Spinal cord (tissue), 10 donors: ENCODE measurements around the gene GNA12. TPM values are rescaled to one million over a fixed set of nuclear protein-coding genes. Genes with fewer than 3 reads are reported as not detected.
A peak's percentile ranks its signal among the peaks of the same experiment; 100 is the strongest.
"Not testable (repeated sequence)": the region's sequence is repeated elsewhere in the genome, so short reads cannot be mapped to it uniquely, and the experiment has no call there.

Experiments
- DNase-seq, 6 donors: peaks; one replicate each; pipeline versions ENCODE4 v3.0.0 to v3.0.0-alpha.2; 2013 to 2015; ENCODE audit warnings: low spot score in 6 of 6, low read depth in 4 of 6
- H3K27ac ChIP-seq: one replicate; pipeline ENCODE4 v1.5.1; 2013; ENCODE audit warnings: low read depth, low read length, control low read depth
- H3K27me3 ChIP-seq: one replicate; pipeline ENCODE4 v1.6.1; 2013; ENCODE audit warnings: low read length; ENCODE audit not compliant: control insufficient read depth, insufficient read depth
- H3K36me3 ChIP-seq: one replicate; pipeline ENCODE4 v1.6.1; 2013; ENCODE audit warnings: low read length; ENCODE audit not compliant: control insufficient read depth, insufficient read depth
- H3K4me1 ChIP-seq: one replicate; pipeline ENCODE4 v1.6.1; 2013; ENCODE audit warnings: low read length; ENCODE audit not compliant: control insufficient read depth, insufficient read depth
- H3K4me3 ChIP-seq: one replicate; pipeline ENCODE4 v1.5.1; 2013; ENCODE audit warnings: low read depth, low read length, control low read depth
- H3K9me3 ChIP-seq: one replicate; pipeline ENCODE4 v1.6.1; 2013; ENCODE audit warnings: low read length; ENCODE audit not compliant: control insufficient read depth, insufficient read depth
- WGBS: methylation state at CpG from one replicate; pipeline ENCODE4 v1.1.5; 2013; ENCODE audit warnings: missing lambda C conversion rate; ENCODE audit not compliant: insufficient coverage; 5-methylcytosine and 5-hydroxymethylcytosine counted together
- polyA plus RNA-seq, 2 donors: library from polyadenylated mRNA; unstranded; fragments of 120-200 nt; gene quantifications; one replicate each; pipeline ENCODE4 v1.2.1, GENCODE V29; 2013; ENCODE audit not compliant: insufficient read length in 2 of 2
- total RNA-seq, 2 donors: library from RNA; depleted of rRNA in 1 of 2; stranded (reverse); fragments of 120-200 nt in 1 of 2; fragments of >200 nt in 1 of 2; gene quantifications; one replicate each; pipeline versions ENCODE4 v1.2.3 to v1.2.4, GENCODE V29; 2013 to 2014
- donor health status: healthy.

The GNA12 gene
- total and polyA plus RNA-seq, 4 donors, result 17.9 to 125 (median 64.9) TPM

DNA sequence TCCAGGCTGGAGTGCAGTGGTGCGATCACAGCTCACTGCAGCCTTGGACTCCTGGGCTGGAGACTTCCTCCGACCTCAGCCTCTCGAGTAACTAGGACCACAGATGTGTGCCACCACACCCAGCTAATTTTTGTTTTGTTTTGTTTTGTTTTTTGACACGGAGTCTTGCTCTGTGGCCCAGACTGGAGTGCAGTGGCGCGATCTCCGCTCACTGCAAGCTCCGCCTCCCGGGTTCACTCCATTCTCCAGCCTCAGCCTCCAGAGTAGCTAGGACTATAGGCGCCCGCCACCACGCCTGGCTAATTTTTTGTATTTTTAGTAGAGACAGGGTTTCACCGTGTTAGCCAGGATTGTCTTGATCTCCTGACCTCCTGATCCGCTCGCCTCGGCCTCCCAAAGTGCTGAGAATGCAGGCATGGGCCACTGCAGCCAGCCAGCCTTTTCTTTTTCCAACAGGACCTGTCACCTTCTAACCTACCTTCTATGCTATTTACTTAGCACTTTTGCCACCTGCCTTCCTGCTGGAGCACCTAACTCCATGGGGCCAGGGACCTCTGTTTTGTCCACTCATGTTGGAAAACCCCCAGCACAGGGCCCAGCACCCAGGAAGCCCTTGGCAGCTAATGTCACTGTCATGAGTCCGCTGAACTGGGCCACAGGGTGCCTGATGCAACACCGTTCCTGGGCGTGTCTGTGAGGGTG is 150.5 kb downstream of the GNA12 start:
- not testable (repeated sequence) for H3K36me3 ChIP-seq, DNase-seq, H3K4me3 ChIP-seq, H3K9me3 ChIP-seq, H3K27ac ChIP-seq
- H3K27me3 ChIP-seq, result peaks cover 12% of the 10 kb centered on the region
- 85% methylated on average over 5 of the region's 19 CpGs for WGBS
- H3K4me1 ChIP-seq, result peaks cover 15% of the 10 kb centered on the region

DNA sequence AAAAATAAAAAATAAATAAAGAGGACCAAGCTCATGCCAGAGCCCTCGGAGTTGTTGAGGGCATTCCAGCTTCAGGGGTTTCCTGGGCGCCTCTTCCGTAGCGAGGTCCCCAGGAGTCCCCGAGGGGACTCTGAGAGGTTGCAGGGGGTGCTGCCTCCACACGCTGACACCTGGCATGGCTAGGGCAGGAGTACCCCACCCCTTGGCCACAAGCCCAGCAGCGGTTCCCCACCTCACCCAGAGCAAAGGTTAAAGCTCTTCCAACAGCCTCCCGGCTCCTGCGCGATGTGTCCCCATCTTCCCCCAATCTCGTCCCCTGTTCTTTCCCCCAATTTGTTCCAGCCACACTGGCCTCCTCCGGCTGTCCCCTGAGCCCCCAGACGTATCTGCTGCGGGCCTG is 151.6 kb downstream of the GNA12 start:
- no peak for DNase-seq
- Histone ChIP-seq H3K27ac (no peak overlapping the region), H3K27me3 (peaks cover 20% of the 10 kb centered on the region), H3K9me3 (no peaks in the 10 kb centered on the region), H3K4me3 (no peak overlapping the region), H3K36me3 (no peaks in the 10 kb centered on the region), H3K4me1 (peaks cover 23% of the 10 kb centered on the region)
- 84% methylated on average over 13 of the region's 14 CpGs for WGBS

DNA sequence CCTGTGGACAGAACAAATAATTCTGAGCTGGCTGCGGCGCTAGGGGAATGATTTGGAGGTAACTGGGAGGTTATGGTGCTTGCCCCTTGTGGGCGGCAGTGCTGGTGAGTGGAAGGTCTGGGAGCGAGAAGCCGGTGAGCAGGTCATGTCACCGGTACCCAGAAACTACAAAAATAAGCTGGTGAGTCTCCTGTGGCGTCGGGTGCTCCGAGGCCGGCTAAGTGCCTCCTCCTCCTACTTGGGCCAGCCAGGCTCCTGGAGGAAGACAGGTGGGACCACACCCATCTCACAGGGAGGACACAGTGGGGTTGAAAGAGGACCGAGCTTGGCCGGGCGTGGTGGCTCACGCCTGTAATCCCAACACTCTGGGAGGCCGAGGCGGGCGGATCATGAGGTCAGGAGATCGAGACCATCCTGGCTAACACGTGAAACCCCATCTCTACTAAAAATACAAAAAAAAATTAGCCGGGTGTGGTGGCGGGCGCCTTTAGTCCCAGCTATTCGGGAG is 152.1 kb downstream of the GNA12 start:
- H3K27ac ChIP-seq, DNase-seq, H3K4me3 ChIP-seq, H3K36me3 ChIP-seq, H3K9me3 ChIP-seq: not testable (repeated sequence)
- Histone ChIP-seq H3K27me3 (peaks cover 25% of the 10 kb centered on the region), H3K4me1 (peaks cover 28% of the 10 kb centered on the region)
- 92% methylated on average over 14 of the region's 23 CpGs for WGBS

DNA sequence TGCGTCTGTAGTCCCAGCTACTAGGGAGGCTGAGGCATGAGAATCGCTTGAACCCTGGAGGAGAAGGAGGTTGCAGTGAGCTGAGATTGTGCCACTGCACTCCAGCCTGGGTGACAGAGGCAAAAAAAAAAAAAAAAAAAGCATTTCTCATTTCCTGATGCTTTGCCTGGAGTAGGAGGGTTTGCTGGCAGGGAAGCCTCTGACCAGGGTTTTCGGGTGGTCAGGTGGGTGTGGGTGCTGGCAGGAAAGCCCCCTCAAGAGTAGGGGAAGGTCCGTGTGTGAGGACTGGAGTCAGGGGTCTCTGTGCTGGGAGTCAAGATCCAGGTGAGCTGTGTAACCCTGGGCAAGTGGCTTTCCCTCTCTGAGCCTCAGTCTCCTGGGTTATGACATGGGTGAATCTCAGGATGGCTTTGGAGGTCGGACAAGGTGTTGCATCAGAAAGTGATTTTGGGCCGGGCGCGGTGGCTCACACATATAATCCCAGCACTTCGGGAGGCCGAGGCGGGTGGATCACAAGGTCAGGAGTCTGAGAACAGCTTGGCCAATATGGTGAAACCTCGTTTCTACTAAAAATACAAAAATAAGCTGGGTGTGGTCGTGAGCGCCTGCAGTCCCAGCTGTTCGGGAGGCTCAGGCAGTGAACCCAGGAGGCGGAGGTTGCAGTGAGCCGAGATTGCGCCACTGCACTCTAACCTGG is 152.9 kb downstream of the GNA12 start:
- peaks cover 28% of the 10 kb centered on the region for H3K4me1 ChIP-seq
- no peak overlapping the region for H3K27ac ChIP-seq
- no peaks in the 10 kb centered on the region for H3K9me3 ChIP-seq
- WGBS, result 95% methylated on average over 14 of the region's 18 CpGs
- H3K36me3 ChIP-seq, result no peaks in the 10 kb centered on the region
- peaks cover 25% of the 10 kb centered on the region for H3K27me3 ChIP-seq
- no peak overlapping the region for H3K4me3 ChIP-seq
- no peak for DNase-seq

DNA sequence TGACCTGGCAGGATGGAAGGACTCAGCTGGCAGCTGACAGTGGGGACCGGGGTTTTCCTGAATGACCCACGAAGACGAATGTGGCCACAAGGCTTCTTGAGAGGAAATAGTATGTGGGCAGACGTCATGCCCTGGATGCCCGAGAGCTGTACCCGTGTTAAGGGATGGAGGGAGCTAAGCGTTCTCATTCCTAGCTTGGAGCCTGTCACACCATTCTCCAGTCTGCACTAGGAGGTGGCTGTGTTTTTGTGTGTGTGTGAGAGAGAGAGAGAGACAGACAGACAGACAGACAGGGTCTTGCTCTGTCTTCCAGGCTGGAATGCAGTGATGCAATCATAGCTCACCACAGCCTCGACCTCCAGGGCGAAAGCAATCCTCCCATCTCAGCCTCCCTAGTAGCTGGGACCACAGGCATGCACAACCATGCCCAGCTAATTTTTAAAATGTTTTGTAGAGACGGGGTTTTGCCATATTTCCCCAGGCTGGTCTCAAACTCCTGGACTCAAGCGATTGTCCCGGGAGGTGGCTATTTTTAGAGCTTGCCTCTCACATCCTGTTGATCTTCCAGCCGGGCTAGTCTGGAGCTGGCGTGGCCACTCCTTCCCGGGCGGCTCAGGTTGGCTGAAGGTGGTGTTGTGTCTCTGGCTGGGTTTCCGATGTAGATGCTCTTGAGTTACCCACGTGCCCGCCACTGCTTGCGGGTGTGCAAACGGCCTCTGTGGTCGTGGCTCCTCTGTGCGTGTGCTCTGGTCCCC is 154.0 kb downstream of the GNA12 start:
- H3K27ac ChIP-seq, result no peak overlapping the region
- H3K27me3 ChIP-seq, result peaks cover 25% of the 10 kb centered on the region
- no peaks in the 10 kb centered on the region for H3K36me3 ChIP-seq
- H3K9me3 ChIP-seq, result no peaks in the 10 kb centered on the region
- no peak for DNase-seq
- 77% methylated on average over 23 of the region's 23 CpGs for WGBS
- peaks cover 28% of the 10 kb centered on the region for H3K4me1 ChIP-seq
- no peak overlapping the region for H3K4me3 ChIP-seq

DNA sequence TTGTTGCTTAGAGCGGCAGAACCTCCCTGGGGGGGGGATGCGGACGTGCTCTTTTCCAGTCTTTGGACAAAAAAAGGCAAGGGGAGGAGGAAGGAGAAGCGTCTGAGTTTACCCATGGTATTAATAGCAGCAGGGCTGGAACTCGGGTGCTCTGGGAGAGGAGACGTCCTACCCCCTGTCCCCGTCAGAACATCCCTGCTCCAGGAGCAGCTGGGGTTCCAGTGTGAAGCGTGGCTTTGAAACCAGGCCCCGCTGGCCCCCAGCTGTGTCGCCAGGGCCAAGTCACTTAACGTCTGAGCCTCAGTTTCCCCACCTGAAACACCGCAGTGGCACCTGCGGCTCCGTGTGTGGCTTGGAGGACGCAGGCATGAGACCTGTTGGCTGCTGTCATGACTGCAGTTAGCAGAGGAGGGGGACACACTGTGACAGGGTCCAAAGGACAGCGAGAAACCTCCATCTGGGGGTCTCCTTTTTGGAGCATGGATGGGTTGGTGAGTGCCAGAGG is 154.7 kb downstream of the GNA12 start:
- Histone ChIP-seq H3K9me3 (no peaks in the 10 kb centered on the region), H3K27me3 (peaks cover 25% of the 10 kb centered on the region), H3K27ac (peak overlapping the region; percentile 45), H3K4me3 (no peak overlapping the region), H3K4me1 (peaks cover 28% of the 10 kb centered on the region), H3K36me3 (no peaks in the 10 kb centered on the region)
- DNase-seq, result no peak
- 70% methylated on average over 14 of the region's 16 CpGs for WGBS

DNA sequence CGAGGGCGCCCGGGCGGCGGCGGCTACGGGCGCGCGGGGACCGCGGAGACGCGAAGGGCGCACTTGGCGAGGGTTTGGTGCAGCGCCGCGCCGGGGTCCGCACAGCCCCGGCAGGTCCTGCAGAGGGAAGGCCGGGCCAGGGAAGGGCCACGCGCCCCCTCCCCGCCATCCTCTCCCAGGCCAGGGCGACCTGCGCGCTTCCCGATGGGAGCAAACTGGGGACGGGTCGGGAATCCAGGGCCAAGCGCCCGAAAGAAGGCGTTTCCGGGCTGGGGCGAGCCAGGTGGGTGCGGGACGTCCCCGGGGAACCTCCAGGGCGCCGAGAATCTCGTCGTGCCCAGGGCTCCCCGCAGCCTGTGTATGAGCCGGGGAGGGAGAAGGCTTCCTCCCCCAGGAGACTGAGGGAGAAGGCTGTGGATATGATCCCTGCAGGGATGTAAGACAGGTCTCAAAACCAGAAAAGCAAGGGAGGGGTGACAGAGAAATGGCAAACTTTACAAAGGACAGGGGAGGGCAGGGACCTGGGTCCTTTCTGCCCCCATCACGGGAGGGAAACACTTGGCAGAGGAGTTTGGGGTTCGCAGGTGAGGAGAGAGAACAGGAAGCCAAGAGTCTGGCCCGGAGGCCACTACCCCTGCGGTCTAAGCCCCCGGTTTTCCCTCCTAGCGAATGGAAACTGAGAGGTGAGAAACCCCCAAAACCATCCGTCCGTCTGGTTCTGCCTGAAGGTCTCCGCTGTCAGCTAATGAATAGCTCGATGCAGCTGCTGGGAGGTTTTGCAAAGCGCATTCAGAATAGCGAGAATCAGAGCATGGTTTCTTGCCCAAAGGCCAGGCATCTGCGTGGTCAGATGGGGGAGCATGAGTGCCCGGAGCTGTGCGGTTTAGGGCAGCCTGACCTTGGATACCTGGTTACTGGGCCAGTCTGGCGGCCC is 155.4 kb downstream of the GNA12 start:
- Histone ChIP-seq H3K4me3 (no peak overlapping the region), H3K9me3 (no peaks in the 10 kb centered on the region), H3K27ac (peak overlapping the region; percentile 49), H3K27me3 (peaks cover 25% of the 10 kb centered on the region), H3K4me1 (peaks cover 28% of the 10 kb centered on the region), H3K36me3 (no peaks in the 10 kb centered on the region)
- DNase-seq, result peak in 2 of 6 donors; percentile 69 to 76
- WGBS, result 6% methylated on average over 62 of the region's 62 CpGs

DNA sequence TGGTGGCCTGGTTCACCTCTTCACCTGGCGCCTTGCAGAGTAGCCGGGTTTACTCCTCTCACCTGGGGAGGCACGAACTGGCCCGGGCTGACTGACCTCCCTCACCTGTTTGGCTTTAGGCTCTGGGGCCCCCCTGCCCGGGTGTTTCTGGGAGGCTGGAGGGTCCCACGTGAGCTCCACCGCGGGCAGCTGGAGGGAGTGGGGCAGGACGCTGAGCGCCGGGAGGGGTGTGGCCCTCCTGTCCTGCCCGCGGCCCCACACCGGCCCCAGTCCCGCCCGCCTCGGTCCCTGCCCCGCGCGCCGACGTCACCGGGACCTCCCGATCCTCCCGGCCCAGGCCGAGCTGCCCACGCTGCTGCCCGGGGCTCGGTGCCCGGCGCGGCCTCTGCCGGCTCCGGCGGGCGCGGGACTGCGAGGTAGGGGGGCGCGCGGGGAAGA is 156.2 kb downstream of the GNA12 start, which contains the start of gene AMZ1:
TSS of gene AMZ1 (plus strand) at position 322 of the 438 bp plus-strand sequence. CDS start 12,250 bp downstream, outside the sequence.
- 3% methylated on average over 41 of the region's 41 CpGs for WGBS
- Histone ChIP-seq H3K27ac (peak within 1 kb of the TSS; percentile 49), H3K4me3 (no peak within 1 kb of the TSS)

More for the DNA sequence above, 156.2 kb downstream of the GNA12 start, which contains the start of gene AMZ1:
- Histone ChIP-seq H3K4me1 (peaks cover 32% of the 10 kb centered on the region), H3K9me3 (no peaks in the 10 kb centered on the region), H3K27me3 (peaks cover 25% of the 10 kb centered on the region), H3K36me3 (no peaks in the 10 kb centered on the region)
- no peak for DNase-seq
